ENCODE measurements around the gene DGKZ. TPM values are rescaled to one million over a fixed set of nuclear protein-coding genes. Genes with fewer than 3 reads are reported as not detected.

The DGKZ gene
- polyA plus RNA-seq, 2 of the 4 experiments (the other 2 are of a cell fraction), result 12.8 to 28.4 TPM

GRCh38 chr11:46315783-46316563 lies 31.3 kb upstream of the DGKZ start:
- no peaks in the 10 kb centered on the region for H3K9me3 ChIP-seq
- ATAC-seq (peak in 1 of 2 experiments; percentile 17; a peak in 3 of 6 replicates), DNase-seq (ENCODE audit: low read depth in 1 of 2, low spot score in 1 of 2) (no peak), FAIRE-seq (no peak)
- TF ChIP-seq CTCF (IDR thresholded peaks at IDR 0.05), result no peak
- no peak for TF ChIP-seq PBX3 (IDR thresholded peaks at IDR 0.05)
- no peak for TF ChIP-seq SREBF2 (IDR thresholded peaks at IDR 0.05)
- no peaks in the 10 kb centered on the region for H3K4me1 ChIP-seq
- H3K4me3 ChIP-seq, result no peak overlapping the region
- WGBS (ENCODE audit: missing lambda C conversion rate), result 86% methylated on average over 10 of the region's 12 CpGs
- no peak overlapping the region for H3K4me2 ChIP-seq
- H3K27ac ChIP-seq, result no peak overlapping the region
- POLR2A ChIA-PET, result interaction anchor here (0.6 to 4.0 kb wide), 2 partner anchors 73 to 309 kb away, joined by 3 to 21 read pairs; no protein-coding TSS in a partner anchor
- CTCF ChIA-PET, result interaction anchor here (0.6 to 31.4 kb wide), 21 partner anchors 8 to 351 kb away, joined by 3 to 872 read pairs (median 5); partner anchors contain the start of genes CREB3L1 and DGKZ

GRCh38 chr11:46319074-46319453 lies 28.2 kb upstream of the DGKZ start:
- FAIRE-seq (no peak), DNase-seq (ENCODE audit: low read depth in 1 of 2, low spot score in 1 of 2) (no peak), ATAC-seq (no peak)
- Histone ChIP-seq H3K9me3 (no peaks in the 10 kb centered on the region), H3K4me1 (no peaks in the 10 kb centered on the region), H3K4me2 (no peak overlapping the region), H3K27ac (no peak overlapping the region), H3K4me3 (no peak overlapping the region)
- ChIA-PET POLR2A (interaction anchor here (2.7 kb wide), 1 partner anchor 76 kb away, joined by 12 read pairs; no protein-coding TSS in a partner anchor), CTCF (interaction anchor here (1.0 to 31.4 kb wide), 7 partner anchors 10 to 74 kb away, joined by 3 to 872 read pairs (median 7); partner anchors contain the start of gene CREB3L1)
- WGBS (ENCODE audit: missing lambda C conversion rate), result 93% methylated on average over 5 of the region's 5 CpGs
- TF ChIP-seq CBX8 (IDR thresholded peaks at IDR 0.05) (no peak), JUNB (IDR thresholded peaks at IDR 0.05) (no peak), TFCP2L1 (CRISPR knock-in tag; IDR thresholded peaks at IDR 0.05) (no peak), ESRRA (IDR thresholded peaks at IDR 0.05; ENCODE audit: borderline replicate concordance, low read length) (no peak), EHMT2 (IDR thresholded peaks at IDR 0.05; ENCODE audit: low read depth) (no peak), SREBF2 (IDR thresholded peaks at IDR 0.05) (no peak), KDM1A (IDR thresholded peaks at IDR 0.05; ENCODE audit: low read depth) (no peak), GATA3 (IDR thresholded peaks at IDR 0.05; ENCODE audit: borderline replicate concordance) (no peak), ATOH8 (CRISPR knock-in tag; IDR thresholded peaks at IDR 0.05; ENCODE audit: low read depth) (no peak)

GRCh38 chr11:46321757-46322156 lies 25.5 kb upstream of the DGKZ start:
- ATAC-seq (no peak), DNase-seq (ENCODE audit: low read depth in 1 of 2, low spot score in 1 of 2) (no peak), FAIRE-seq (no peak)
- ChIA-PET POLR2A (no interaction called here), CTCF (interaction anchor here (1.5 to 5.1 kb wide), 5 partner anchors 8 to 82 kb away, joined by 4 to 25 read pairs (median 9); no protein-coding TSS in a partner anchor)
- no peak overlapping the region for H3K4me2 ChIP-seq
- no peaks in the 10 kb centered on the region for H3K9me3 ChIP-seq
- 76% methylated on average over 2 of the region's 2 CpGs for WGBS (ENCODE audit: missing lambda C conversion rate)
- TF ChIP-seq CEBPB (IDR thresholded peaks at IDR 0.05) (peak; percentile 10 to 43; a peak in 2 of 4 replicates), RNF2 (IDR thresholded peaks at IDR 0.05; ENCODE audit: borderline replicate concordance, low read depth) (no peak)
- H3K4me3 ChIP-seq, result no peak overlapping the region
- no peak overlapping the region for H3K27ac ChIP-seq
- no peaks in the 10 kb centered on the region for H3K4me1 ChIP-seq

- no peak overlapping the region for H3K4me2 ChIP-seq
- no peaks in the 10 kb centered on the region for H3K9me3 ChIP-seq
- CTCF ChIA-PET, result interaction anchor here (1.1 to 4.1 kb wide), 7 partner anchors 7 to 84 kb away, joined by 3 to 20 read pairs (median 5); partner anchors contain the start of gene DGKZ
- POLR2A ChIA-PET, result interaction anchor here (0.9 kb wide), 1 partner anchor 79 kb away, joined by 4 read pairs; no protein-coding TSS in a partner anchor
- no peaks in the 10 kb centered on the region for H3K4me1 ChIP-seq
- TF ChIP-seq RAD21 (conservative IDR thresholded peaks at IDR 0.05 in 1 of 2, IDR thresholded peaks at IDR 0.05 in 1 of 2) (peak in 1 of 2 experiments; percentile 26; a peak in 2 of 5 replicates), ZC3H11A (IDR thresholded peaks at IDR 0.05) (no peak), PHF8 (IDR thresholded peaks at IDR 0.05; ENCODE audit: borderline replicate concordance, low read depth) (no peak), CTCF (IDR thresholded peaks at IDR 0.05) (peak; percentile 13; the same call in 1 of the 3 replicates)
- H3K4me3 ChIP-seq, result no peak overlapping the region
- 53% methylated on average over 6 of the region's 6 CpGs for WGBS (ENCODE audit: missing lambda C conversion rate)
- peak in 1 of 2 experiments; percentile 44; a peak in 2 of 6 replicates for ATAC-seq
- no peak overlapping the region for H3K27ac ChIP-seq
- peak in 1 of 2 experiments; percentile 51 for DNase-seq (ENCODE audit: low read depth in 1 of 2, low spot score in 1 of 2)
- no peak for FAIRE-seq
Measured at GRCh38 chr11:46322759-46323158, 24.5 kb upstream of the DGKZ start.
